HUES64 (cell line): ENCODE results near the gene UNC45B. TPM values are rescaled to one million over a fixed set of nuclear protein-coding genes. Genes with fewer than 3 reads are reported as not detected.
"Not testable (repeated sequence)": the region's sequence is repeated elsewhere in the genome, so short reads cannot be mapped to it uniquely, and the experiment has no call there.

Experiments
- H3K27ac ChIP-seq: 2 replicates; pipeline ENCODE4 v1.7.0; 2013; ENCODE audit warnings: low read depth, low read length, inconsistent platforms
- H3K27me3 ChIP-seq: 2 replicates; pipeline ENCODE4 v1.6.1; 2013; ENCODE audit warnings: mild to moderate bottlenecking, low read length; ENCODE audit not compliant: insufficient read depth
- H3K36me3 ChIP-seq: 2 replicates; pipeline ENCODE4 v1.6.1; 2013; ENCODE audit warnings: mild to moderate bottlenecking, low read length; ENCODE audit not compliant: insufficient read depth
- H3K4me1 ChIP-seq: 2 replicates; pipeline ENCODE4 v1.6.1; 2013; ENCODE audit warnings: mild to moderate bottlenecking, low read length, moderate library complexity; ENCODE audit not compliant: insufficient read depth
- H3K4me3 ChIP-seq: 2 replicates; pipeline ENCODE4 v1.5.1; 2013; ENCODE audit warnings: mild to moderate bottlenecking, low read length, moderate library complexity
- H3K9ac ChIP-seq: 2 replicates; pipeline ENCODE4 v1.6.1; 2013; ENCODE audit warnings: mild to moderate bottlenecking, low read depth, low read length
- H3K9me3 ChIP-seq: 2 replicates; pipeline ENCODE4 v1.6.1; 2013; ENCODE audit warnings: low read depth, low read length; ENCODE audit not compliant: insufficient read depth
- WGBS: fragments of 150-250, 120-280 bp; methylation state at CpG from one replicate; pipeline ENCODE4 v1.1.7; 2013; ENCODE audit warnings: missing lambda C conversion rate; 5-methylcytosine and 5-hydroxymethylcytosine counted together
- polyA plus RNA-seq, 2 experiments: library from polyadenylated mRNA; stranded (reverse); fragments of 50-300 nt; gene quantifications; one replicate each; pipeline ENCODE4 v1.2.3, GENCODE V29; 2013

Gene UNC45B, protein sequence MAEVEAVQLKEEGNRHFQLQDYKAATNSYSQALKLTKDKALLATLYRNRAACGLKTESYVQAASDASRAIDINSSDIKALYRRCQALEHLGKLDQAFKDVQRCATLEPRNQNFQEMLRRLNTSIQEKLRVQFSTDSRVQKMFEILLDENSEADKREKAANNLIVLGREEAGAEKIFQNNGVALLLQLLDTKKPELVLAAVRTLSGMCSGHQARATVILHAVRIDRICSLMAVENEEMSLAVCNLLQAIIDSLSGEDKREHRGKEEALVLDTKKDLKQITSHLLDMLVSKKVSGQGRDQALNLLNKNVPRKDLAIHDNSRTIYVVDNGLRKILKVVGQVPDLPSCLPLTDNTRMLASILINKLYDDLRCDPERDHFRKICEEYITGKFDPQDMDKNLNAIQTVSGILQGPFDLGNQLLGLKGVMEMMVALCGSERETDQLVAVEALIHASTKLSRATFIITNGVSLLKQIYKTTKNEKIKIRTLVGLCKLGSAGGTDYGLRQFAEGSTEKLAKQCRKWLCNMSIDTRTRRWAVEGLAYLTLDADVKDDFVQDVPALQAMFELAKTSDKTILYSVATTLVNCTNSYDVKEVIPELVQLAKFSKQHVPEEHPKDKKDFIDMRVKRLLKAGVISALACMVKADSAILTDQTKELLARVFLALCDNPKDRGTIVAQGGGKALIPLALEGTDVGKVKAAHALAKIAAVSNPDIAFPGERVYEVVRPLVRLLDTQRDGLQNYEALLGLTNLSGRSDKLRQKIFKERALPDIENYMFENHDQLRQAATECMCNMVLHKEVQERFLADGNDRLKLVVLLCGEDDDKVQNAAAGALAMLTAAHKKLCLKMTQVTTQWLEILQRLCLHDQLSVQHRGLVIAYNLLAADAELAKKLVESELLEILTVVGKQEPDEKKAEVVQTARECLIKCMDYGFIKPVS
- polyA plus RNA-seq (2013, experiment 1 of 2): 0.15 TPM
- polyA plus RNA-seq (2013, experiment 2 of 2): 0.32 TPM

DNA sequence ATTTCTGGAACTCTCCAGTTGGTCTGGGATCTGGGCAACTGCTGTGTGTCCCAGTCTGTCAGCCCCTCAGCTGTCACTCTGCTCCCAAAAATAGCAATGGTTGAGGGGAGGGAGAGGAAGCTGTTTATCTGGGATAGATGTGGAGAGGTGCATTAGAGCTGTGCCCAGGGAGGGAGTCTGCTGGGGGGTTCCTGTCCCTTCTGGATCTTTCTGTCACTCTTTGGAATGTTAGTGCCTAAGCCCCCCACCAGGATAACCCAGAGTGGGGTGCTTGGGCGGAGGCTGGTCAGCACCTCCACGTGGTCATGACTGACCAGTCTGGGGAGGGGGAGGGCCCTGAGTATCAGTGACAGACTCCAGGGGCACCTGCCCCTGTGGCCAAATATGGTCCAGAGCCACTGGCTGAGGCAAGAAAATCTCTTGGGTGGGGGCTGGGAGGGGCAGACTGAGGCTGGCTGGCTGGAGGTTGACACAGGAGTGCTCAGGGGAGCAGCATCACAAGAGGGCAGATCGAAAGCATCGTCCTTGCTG is at the start of gene UNC45B:
TSS of gene UNC45B (plus strand) at position 443 of the 531 bp plus-strand sequence. CDS start 447 bp downstream, outside the sequence.
- no peak within 1 kb of the TSS for H3K9ac ChIP-seq
- H3K27ac ChIP-seq: no peak within 1 kb of the TSS
- H3K9me3 ChIP-seq: no peaks in the 10 kb centered on the region
- WGBS: 74% methylated on average over 4 of the region's 4 CpGs
- no peaks in the 10 kb centered on the region for H3K4me1 ChIP-seq
- no peaks in the 10 kb centered on the region for H3K36me3 ChIP-seq
- no peak within 1 kb of the TSS for H3K4me3 ChIP-seq
- H3K27me3 ChIP-seq: no peaks in the 10 kb centered on the region

DNA sequence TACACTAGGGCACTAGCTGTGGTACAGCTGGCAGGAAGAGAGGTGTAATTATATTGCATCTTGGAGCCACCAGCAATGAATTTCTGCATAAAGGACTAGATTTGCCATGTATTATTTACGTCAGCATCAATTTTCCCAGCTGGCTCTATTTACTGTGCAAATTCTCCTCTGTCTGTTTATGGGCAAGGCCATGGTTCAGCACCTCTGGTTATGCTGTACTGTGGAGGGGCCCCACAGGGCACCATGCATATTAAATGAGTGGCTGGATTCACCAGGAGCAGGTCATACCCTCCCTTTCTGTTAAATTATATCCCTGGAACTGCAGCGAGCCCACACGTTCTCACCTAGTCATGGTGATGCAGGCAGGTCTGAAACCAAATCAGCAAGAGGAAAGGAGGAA is 47.7 kb upstream of the UNC45B start:
- Histone ChIP-seq H3K9me3 (no peaks in the 10 kb centered on the region), H3K4me3 (no peak overlapping the region), H3K4me1 (no peaks in the 10 kb centered on the region), H3K36me3 (peaks cover 36% of the 10 kb centered on the region), H3K27ac (no peak overlapping the region), H3K27me3 (no peaks in the 10 kb centered on the region), H3K9ac (no peak overlapping the region)
- WGBS: 93% methylated on average over 3 of the region's 3 CpGs

DNA sequence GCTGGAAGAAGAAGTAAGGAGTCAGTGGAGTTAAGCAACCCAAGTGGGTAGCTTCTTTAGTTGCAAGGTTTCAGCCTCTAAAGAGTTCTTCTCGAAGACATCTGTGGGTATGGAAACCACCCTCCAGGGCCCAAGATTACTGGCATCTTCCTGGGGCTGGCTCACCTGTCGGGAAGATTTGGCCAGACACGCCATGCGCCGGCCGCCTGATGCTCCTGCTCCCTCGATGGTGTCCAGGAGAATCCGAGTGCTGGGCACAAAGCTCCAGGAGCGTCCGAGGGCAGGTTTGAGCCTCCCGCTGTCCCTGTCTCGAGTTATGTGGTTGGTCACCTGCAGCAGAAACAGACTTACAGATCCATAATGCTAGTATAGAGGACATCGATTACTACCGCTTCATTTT is 46.6 kb upstream of the UNC45B start:
- H3K36me3 ChIP-seq: peaks cover 45% of the 10 kb centered on the region
- H3K4me1 ChIP-seq: no peaks in the 10 kb centered on the region

DNA sequence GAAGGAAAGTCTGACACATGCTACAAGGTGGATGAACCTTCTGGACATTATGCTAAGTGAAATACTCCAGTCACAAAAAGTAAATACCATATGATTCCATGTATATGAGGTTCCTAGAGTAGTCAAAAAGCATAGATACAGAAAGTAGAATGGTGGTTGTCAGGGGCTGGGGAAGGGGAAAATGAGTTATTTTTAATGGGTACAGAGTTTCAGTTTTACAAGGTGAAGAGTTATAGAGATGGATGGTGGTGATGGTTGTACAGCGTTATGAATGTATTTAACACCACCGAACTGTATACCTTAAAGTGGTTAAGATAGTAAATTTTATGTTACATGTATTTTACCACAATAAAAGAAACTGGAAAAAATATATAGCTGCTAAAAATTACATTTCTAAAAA is 45.9 kb upstream of the UNC45B start:
- H3K4me3 ChIP-seq: no peak overlapping the region
- H3K9me3 ChIP-seq: no peaks in the 10 kb centered on the region
- peaks cover 50% of the 10 kb centered on the region for H3K36me3 ChIP-seq
- 100% methylated on average over 1 of the region's 2 CpGs for WGBS
- H3K9ac ChIP-seq: no peak overlapping the region
- no peaks in the 10 kb centered on the region for H3K27me3 ChIP-seq
- no peak overlapping the region for H3K27ac ChIP-seq
- no peaks in the 10 kb centered on the region for H3K4me1 ChIP-seq

More for the DNA sequence above, 46.6 kb upstream of the UNC45B start:
- Histone ChIP-seq H3K9ac (no peak overlapping the region), H3K27me3 (no peaks in the 10 kb centered on the region), H3K4me3 (no peak overlapping the region), H3K9me3 (no peaks in the 10 kb centered on the region), H3K27ac (no peak overlapping the region)
- 97% methylated on average over 14 of the region's 14 CpGs for WGBS

DNA sequence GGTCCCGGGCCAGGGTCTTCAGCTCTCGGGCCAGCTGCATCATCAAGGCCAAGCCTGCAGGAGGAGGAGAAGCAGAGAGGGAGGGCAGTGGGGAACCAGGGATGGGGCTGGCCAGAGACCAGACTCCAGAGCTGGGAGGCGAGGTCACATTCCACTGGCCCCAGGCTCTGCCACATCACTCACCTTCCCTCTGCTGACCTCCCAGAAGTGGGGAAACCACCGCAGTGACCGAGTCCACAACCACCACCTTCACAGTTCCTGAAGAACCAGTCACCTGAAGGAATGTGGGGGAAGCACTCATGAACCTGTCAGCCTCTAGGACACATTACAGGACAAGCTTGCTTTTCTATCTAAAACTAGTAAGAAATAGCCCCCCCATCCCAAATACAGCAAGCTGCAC is 44.3 kb upstream of the UNC45B start:
- H3K36me3 ChIP-seq: peaks cover 50% of the 10 kb centered on the region
- 93% methylated on average over 5 of the region's 5 CpGs for WGBS

DNA sequence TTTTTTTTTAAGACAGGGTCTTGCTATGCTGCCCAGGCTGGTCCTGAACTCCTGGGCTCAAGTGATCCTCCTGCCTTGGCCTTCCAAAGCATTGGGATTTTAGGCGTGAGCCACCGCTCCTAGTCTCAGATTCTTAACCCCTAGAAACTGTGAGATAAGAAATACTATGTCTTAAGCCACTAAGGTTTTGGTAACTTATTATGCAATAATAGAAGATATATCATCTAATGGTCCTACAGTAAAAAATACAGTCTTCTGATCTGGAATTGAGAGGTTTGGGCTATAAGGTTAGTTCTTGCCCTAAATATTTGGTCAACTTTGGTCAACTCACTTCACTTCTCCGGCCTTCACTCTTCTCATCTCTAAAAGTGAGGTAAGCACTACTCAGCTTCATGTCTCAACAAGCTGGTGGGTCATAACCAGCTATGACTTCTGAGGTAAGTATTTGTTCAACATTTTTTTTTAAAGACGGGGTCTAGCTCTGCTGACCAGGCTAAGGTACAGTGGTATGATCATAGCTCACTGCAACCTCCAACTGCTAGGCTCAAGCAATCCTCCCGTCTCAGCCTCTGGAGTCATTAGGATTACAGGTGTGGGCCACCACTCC is 42.7 kb upstream of the UNC45B start:
- 95% methylated on average over 5 of the region's 5 CpGs for WGBS
- H3K4me1 ChIP-seq: no peaks in the 10 kb centered on the region
- H3K27ac ChIP-seq: no peak overlapping the region
- H3K4me3 ChIP-seq: no peak overlapping the region
- H3K27me3 ChIP-seq: no peaks in the 10 kb centered on the region
- H3K9ac ChIP-seq: no peak overlapping the region
- no peaks in the 10 kb centered on the region for H3K9me3 ChIP-seq
- peaks cover 41% of the 10 kb centered on the region for H3K36me3 ChIP-seq

More for the DNA sequence above, 44.3 kb upstream of the UNC45B start:
- Histone ChIP-seq H3K9me3 (no peaks in the 10 kb centered on the region), H3K27me3 (no peaks in the 10 kb centered on the region), H3K27ac (no peak overlapping the region), H3K4me1 (no peaks in the 10 kb centered on the region), H3K4me3 (no peak overlapping the region), H3K9ac (no peak overlapping the region)

DNA sequence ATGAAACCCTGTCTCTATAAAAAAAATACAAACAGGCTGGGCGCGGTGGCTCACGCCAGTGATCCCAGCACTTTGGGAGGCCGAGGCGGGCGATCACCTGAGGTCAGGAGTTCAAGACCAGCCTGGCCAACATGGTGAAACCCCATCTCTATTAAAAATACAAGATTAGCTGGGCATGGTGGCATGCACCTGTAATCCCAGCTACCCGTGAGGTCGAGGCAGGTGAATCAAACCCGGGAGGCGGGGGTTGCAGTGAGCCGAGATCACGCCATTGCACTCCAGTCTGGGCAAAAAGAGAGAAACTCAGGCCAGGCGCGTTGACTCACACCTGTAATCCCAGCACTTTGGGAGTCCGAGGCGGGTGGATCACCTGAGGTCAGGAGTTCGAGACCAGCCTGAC is 36.8 kb upstream of the UNC45B start:
- not testable (repeated sequence) for H3K9me3 ChIP-seq, H3K9ac ChIP-seq, H3K4me1 ChIP-seq, H3K27ac ChIP-seq, H3K27me3 ChIP-seq, H3K36me3 ChIP-seq, H3K4me3 ChIP-seq
- 95% methylated on average over 17 of the region's 17 CpGs for WGBS

DNA sequence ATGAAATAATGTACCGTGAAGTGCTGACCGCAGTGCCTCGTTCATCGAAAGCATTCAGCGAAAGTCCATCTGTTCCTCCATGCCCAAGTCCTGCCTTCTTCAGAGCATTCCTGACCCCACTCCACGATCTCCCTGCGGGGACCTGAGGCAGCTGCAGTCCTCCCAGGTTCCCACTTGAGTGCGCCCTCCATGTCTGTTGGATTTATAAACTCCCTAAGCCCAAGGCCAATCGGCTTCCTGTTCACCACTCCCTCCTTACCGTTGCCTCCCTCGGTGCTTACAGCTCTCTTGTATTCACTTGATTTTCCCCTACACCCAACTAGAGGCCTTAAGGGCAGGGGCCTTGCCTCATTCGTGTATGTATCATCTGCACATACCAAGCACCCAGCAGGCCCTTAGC is 30.8 kb upstream of the UNC45B start:
- 79% methylated on average over 12 of the region's 12 CpGs for WGBS
- H3K9ac ChIP-seq: no peak overlapping the region

DNA sequence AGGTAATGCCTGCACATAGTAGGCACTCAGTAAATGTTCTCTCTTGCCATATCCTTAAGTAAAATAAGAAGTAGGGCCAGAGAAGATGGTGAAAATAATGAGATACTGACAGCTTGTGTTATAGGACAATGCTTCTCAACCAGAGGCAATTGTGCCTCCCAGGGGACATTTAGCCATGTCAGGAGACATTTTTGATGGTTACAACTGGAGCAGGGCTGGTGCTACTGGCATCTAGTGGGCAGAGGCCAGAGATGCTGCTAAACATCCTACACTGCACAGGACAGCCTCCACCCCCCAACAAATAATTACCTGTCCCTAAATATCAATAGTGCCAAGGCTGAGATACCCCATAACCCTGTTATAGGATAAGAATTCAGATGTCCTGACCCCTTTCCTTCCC is 29.6 kb upstream of the UNC45B start:
- Histone ChIP-seq H3K9me3 (no peaks in the 10 kb centered on the region), H3K4me1 (peaks cover 5% of the 10 kb centered on the region; the same call in 1 of the 2 replicates), H3K36me3 (no peaks in the 10 kb centered on the region), H3K4me3 (no peak overlapping the region), H3K27ac (no peak overlapping the region), H3K9ac (no peak overlapping the region), H3K27me3 (peaks cover 19% of the 10 kb centered on the region; the same call in 1 of the 2 replicates)

More for the DNA sequence above, 30.8 kb upstream of the UNC45B start:
- Histone ChIP-seq H3K27me3 (peaks cover 14% of the 10 kb centered on the region; the same call in 1 of the 2 replicates), H3K4me3 (no peak overlapping the region), H3K9me3 (no peaks in the 10 kb centered on the region), H3K27ac (no peak overlapping the region), H3K4me1 (peaks cover 5% of the 10 kb centered on the region; the same call in 1 of the 2 replicates), H3K36me3 (no peaks in the 10 kb centered on the region)

DNA sequence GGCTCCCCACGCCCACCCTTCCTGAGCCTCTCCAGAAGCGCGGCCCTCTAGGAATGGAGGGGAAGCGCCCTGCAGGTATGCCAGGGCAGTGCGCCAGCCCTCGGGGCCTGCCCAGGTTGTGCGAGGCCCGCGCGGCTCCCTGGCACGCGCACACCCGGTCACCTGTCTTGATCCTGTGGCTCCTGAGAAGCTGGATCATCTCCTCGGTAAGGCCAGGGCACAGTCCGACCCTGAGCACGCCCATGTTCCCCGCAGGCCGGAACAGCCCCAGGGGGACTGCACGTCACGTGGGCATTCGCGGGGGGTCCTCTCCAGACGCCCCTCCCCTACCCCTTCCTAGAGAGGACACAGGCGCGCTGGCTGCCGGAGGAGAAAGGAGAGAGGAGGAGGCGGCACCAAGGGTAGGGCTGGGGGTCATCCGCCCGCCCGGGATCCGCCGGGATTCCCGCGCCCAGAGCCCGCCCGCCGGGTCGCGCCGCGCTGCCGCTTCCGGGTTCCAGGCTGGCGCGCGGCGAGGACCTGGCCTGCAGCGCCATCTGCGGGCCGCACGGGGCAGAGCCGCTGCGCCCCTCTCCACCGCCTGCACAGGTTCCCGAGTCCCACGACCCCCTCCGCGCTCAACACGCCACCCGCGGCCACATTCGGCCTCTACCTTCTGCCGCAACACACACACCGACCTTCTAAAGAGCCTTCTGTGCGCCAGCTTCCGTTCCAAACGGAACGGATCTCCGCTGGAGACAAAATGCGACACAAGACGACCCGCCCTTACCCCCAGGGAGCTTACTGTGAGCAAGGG is 28.0 kb upstream of the UNC45B start, which contains the start of gene RAD51D:
TSS of gene RAD51D (minus strand) at position 491 of the 796 bp plus-strand sequence. CDS start at position 244, 247 bp downstream.
- Histone ChIP-seq H3K4me3 (peak within 1 kb of the TSS; percentile 81), H3K9ac (peak within 1 kb of the TSS; percentile 86), H3K9me3 (no peaks in the 10 kb centered on the region), H3K27me3 (peaks cover 19% of the 10 kb centered on the region; the same call in 1 of the 2 replicates), H3K36me3 (no peaks in the 10 kb centered on the region), H3K4me1 (peaks cover 5% of the 10 kb centered on the region; the same call in 1 of the 2 replicates), H3K27ac (peak within 1 kb of the TSS; percentile 78)
- WGBS: under 1% methylated on average over 71 of the region's 72 CpGs
